ENCODE results near the gene FAM184A. TPM values are rescaled to one million over a fixed set of nuclear protein-coding genes. Genes with fewer than 3 reads are reported as not detected.

FAM184A gene
- total and polyA plus RNA-seq, 9 of the 15 experiments (the other 6 are each of a cell fraction or from before 2014, with no cell fraction given): 6.4 to 18.7 (median 13.1) TPM

DNA sequence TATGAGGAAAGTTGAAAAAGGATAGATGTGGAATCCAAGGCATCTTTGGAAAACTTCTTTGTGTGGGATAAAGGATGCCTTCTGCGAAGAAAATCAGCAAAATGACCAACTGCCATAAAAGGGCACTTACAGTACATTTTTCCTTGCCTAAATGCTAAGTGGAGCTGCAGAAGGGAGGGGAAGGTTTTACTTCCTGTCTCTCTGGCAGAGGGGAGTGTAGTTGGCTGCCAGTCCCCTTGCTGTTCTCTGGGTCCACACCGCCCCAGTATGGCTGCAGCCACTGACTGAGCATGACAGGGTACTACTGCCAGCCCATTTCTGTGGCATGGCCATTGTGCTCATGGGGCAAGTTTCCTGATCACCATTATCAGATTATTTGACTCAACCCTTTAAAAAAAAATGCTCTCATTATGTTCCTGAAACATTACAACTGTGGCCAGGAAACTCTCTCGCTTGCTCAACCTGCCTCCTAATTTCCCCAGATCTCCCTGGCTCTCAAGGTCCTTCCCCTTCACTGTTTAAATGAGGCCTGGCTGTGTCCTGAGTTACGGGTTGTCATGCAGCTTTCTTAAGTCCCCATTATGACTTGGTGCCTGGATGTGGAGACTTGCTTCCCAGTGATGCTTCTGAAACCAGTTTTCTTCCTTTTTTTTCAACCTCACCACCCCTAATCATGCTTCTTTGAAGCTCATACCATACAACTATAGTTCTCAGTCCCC, 34.5 kb upstream of the FAM184A start (continued):
- TF ChIP-seq, protein P1, sequence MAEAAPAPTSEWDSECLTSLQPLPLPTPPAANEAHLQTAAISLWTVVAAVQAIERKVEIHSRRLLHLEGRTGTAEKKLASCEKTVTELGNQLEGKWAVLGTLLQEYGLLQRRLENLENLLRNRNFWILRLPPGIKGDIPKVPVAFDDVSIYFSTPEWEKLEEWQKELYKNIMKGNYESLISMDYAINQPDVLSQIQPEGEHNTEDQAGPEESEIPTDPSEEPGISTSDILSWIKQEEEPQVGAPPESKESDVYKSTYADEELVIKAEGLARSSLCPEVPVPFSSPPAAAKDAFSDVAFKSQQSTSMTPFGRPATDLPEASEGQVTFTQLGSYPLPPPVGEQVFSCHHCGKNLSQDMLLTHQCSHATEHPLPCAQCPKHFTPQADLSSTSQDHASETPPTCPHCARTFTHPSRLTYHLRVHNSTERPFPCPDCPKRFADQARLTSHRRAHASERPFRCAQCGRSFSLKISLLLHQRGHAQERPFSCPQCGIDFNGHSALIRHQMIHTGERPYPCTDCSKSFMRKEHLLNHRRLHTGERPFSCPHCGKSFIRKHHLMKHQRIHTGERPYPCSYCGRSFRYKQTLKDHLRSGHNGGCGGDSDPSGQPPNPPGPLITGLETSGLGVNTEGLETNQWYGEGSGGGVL (CRISPR knock-in tag; IDR thresholded peaks at IDR 0.05): no peak
- TF ChIP-seq SOX6 (IDR thresholded peaks at IDR 0.05): no peak

DNA sequence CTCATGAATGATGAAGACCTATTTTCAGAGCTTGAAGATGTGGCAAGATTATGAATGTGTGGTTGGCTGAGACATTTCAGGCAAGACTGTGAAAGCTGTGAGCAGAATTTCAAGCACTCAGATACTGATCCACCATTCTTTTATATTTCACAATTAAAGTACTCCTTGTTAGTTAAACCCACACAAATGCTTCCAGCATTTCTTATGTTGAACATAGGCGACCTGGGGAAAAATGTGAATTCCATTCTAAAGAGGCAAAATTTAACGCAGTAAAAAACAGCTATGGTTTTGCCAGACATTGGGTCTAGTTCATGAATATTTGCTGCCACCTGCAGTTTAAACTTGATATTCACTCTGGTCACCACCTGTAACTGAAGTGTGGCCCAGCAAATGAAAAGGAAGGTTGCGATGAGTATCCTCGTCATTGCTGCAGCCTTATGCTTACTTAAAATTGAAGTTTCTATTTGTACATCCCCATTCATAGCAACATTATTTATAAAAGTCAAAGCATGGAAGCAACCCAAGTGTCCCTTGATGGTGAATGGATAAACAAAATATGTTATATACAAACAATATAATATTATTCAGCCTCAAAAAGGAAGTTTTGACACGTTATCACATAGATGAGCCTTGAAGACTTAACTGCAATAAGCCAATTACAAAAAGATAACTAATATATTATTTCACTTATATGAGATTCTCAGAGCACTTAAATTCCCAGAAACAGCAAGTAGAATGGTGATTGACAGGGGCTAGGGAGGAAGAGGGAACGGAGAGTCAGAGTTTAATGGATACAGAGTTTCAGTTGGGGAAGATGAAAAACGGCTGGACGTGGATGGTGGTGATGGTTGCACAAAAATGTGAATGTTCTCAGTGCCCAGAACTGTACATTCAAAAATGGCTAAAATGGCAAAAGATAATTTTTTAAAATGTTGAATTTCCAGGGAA, 32.4 kb upstream of the FAM184A start:
- ChIA-PET CTCF (ENCODE audit: low intra/inter-chr PET ratio) (interaction anchor here (0.8 to 4.3 kb wide), 5 partner anchors 143 to 827 kb away, joined by 3 to 48 read pairs (median 3); no protein-coding TSS in a partner anchor), POLR2A (interaction anchor here (0.5 to 1.3 kb wide), 12 partner anchors 9 to 310 kb away, joined by 3 to 7 read pairs (median 4); no protein-coding TSS in a partner anchor)
- Histone ChIP-seq H3K4me3 (no peak overlapping the region), H3K36me3 (ENCODE audit: control insufficient read depth, insufficient read depth, low read length) (no peaks in the 10 kb centered on the region), H3K9me3 (replicated peaks; ENCODE audit: control insufficient read depth, insufficient read depth, low read depth, low read length) (no peaks in the 10 kb centered on the region), H2AFZ (ENCODE audit: low read depth, low read length) (peak overlapping the region; percentile 66), H3K27me3 (ENCODE audit: control insufficient read depth in 2 of 2, insufficient read depth in 2 of 2, low read length in 2 of 2) (no peaks in the 10 kb centered on the region), H3K27ac (ENCODE audit: extremely low read depth, low read depth, low read length) (no peak overlapping the region), H3K4me2 (ENCODE audit: insufficient read depth, low read length) (no peak overlapping the region), H3K4me1 (replicated peaks in 1 of 2; ENCODE audit: control insufficient read depth in 2 of 2, insufficient read depth in 2 of 2, low read length in 2 of 2) (peaks cover 3 to 16% of the 10 kb centered on the region in 2 experiments; a peak in 3 of 5 replicates), H3K9me1 (ENCODE audit: control insufficient read depth, insufficient read depth, low read length) (no peaks in the 10 kb centered on the region), H3K79me2 (ENCODE audit: control insufficient read depth, insufficient read depth, low read length) (no peaks in the 10 kb centered on the region), H3K9ac (ENCODE audit: insufficient read depth in 1 of 2, low read depth in 2 of 2, low read length in 2 of 2) (no peak overlapping the region), H4K20me1 (replicated peaks; ENCODE audit: control insufficient read depth, insufficient read depth, low read length) (no peaks in the 10 kb centered on the region)
- in situ Hi-C loops (cut with MboI) (loop anchor here (5.0 to 10.0 kb wide), 2 partner anchors 144 to 826 kb away; no protein-coding TSS in a partner anchor), intact Hi-C loops (cut with micrococcal nuclease) (loop anchor here (1.0 to 5.0 kb wide), 5 partner anchors 143 to 829 kb away; partner anchors contain the start of gene ASF1A)
- WGBS (ENCODE audit: insufficient coverage, low coverage, missing lambda C conversion rate): 28% methylated on average over 8 of the region's 8 CpGs
- ATAC-seq (peak; percentile 92), DNase-seq (ENCODE audit: extremely low read depth in 1 of 4, low spot score in 3 of 4) (peak; percentile 58 to 79 (median 64)), FAIRE-seq (peak; percentile 98)
- no TSS peak for BruUV-seq (replicated peaks)
- no peak for TF ChIP-seq KDM4B (IDR thresholded peaks at IDR 0.05; ENCODE audit: borderline replicate concordance in 2 of 2, low read depth in 1 of 2)
- TF ChIP-seq MCM5 (IDR thresholded peaks at IDR 0.05; ENCODE audit: low read depth): no peak
- TF ChIP-seq ARID2 (IDR thresholded peaks at IDR 0.05): peak; percentile 88
- TF ChIP-seq E2F3 (CRISPR knock-in tag; IDR thresholded peaks at IDR 0.05): no peak
- no peak for TF ChIP-seq ZNF24 (IDR thresholded peaks at IDR 0.05)
- TF ChIP-seq ZEB2 (IDR thresholded peaks at IDR 0.05): no peak
- TF ChIP-seq ZNF592 (IDR thresholded peaks at IDR 0.05): 0 out of 2 replicates have a peak, but pooled peaks have one; percentile 42
- TF ChIP-seq, protein P2, sequence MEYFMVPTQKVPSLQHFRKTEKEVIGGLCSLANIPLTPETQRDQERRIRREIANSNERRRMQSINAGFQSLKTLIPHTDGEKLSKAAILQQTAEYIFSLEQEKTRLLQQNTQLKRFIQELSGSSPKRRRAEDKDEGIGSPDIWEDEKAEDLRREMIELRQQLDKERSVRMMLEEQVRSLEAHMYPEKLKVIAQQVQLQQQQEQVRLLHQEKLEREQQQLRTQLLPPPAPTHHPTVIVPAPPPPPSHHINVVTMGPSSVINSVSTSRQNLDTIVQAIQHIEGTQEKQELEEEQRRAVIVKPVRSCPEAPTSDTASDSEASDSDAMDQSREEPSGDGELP (CRISPR knock-in tag; IDR thresholded peaks at IDR 0.05; ENCODE audit: borderline replicate concordance): no peak
- TF ChIP-seq CEBPB (tag; IDR thresholded peaks at IDR 0.05): peak; percentile 13; the same call in 1 of the 2 replicates

Data from K562 (cell line).